ENCODE data around the gene STK25.

Gene STK25

GRCh38 chr2:241492174-241492565 lies 16.2 kb downstream of the STK25 start:
- no peak for DNase-seq

GRCh38 chr2:241491549-241492173 lies 16.7 kb downstream of the STK25 start:
- no peak for DNase-seq

- no peak for DNase-seq
Measured at GRCh38 chr2:241490825-241491506, 17.4 kb downstream of the STK25 start.

- no peak for DNase-seq
Measured at GRCh38 chr2:241489733-241490680, 18.4 kb downstream of the STK25 start.

- no peak for DNase-seq
Measured at GRCh38 chr2:241489088-241489487, 19.3 kb downstream of the STK25 start.

GRCh38 chr2:241485172-241485911 lies 23.0 kb downstream of the STK25 start:
- no peak for DNase-seq

GRCh38 chr2:241483305-241483704 lies 25.1 kb downstream of the STK25 start:
- no peak for DNase-seq

- no peak for DNase-seq
Measured at GRCh38 chr2:241482126-241482955, 26.0 kb downstream of the STK25 start.

GRCh38 chr2:241481687-241482086 lies 26.7 kb downstream of the STK25 start:
- DNase-seq = no peak

GRCh38 chr2:241479026-241479898 lies 29.1 kb downstream of the STK25 start:
- DNase-seq = no peak

- DNase-seq = no peak
Measured at GRCh38 chr2:241478166-241478565, 30.2 kb downstream of the STK25 start.

- no peak for DNase-seq
Measured at GRCh38 chr2:241475267-241475666, 33.1 kb downstream of the STK25 start.

GRCh38 chr2:241473399-241473798 lies 35.0 kb downstream of the STK25 start:
- no peak for DNase-seq

GRCh38 chr2:241469746-241470145 lies 38.6 kb downstream of the STK25 start:
- no peak for DNase-seq

GRCh38 chr2:241468476-241468781 lies 40.0 kb downstream of the STK25 start:
- no peak for DNase-seq

GRCh38 chr2:241467777-241468475 lies 40.5 kb downstream of the STK25 start:
- no peak for DNase-seq

- no peak for DNase-seq
Measured at GRCh38 chr2:241466230-241466629, 42.2 kb downstream of the STK25 start.

- DNase-seq = no peak
Measured at GRCh38 chr2:241465543-241465942, 42.8 kb downstream of the STK25 start.

GRCh38 chr2:241463276-241464135 lies 44.9 kb downstream of the STK25 start:
- DNase-seq = no peak

Data from activated T-cell treated with anti-CD3 and anti-CD28 coated beads, Interleukin-2, amount 50 U/mL, for 1 hour (primary cell).